Measurements from ENCODE around the gene HTATSF1. TPM values are rescaled to one million over a fixed set of nuclear protein-coding genes. Genes with fewer than 3 reads are reported as not detected.

HTATSF1 gene
- total RNA-seq, 6 donors from 2014 or later = 22.8 to 56.4 (median 27.0) TPM

DNA sequence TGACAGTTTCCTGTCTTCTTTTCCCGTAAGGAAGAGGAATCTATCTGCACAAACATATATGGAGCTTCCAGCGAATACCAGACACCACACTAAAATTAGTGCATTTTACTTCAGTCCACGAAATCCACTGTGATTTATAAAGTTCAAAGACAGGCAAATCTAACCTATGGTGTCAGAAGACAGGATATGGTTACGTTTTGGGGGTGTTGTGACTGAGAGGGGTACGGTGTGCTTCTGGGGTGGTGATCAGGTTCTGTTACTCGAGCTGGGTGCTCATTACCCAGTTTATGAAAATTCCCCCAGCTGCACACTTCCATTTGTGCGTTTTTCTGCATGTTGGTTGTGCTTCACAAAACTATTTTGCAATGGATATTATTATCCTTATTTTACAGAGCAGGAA, 44.9 kb downstream of the HTATSF1 start:
- no peaks in the 10 kb centered on the region for H3K9me3 ChIP-seq
- no peak overlapping the region for H3K4me3 ChIP-seq
- 65 to 71% methylated on average over 4 to 7 of the region's 7 CpGs for WGBS, 2 donors
- no peaks in the 10 kb centered on the region for H3K4me1 ChIP-seq
- no peaks in the 10 kb centered on the region for H3K27me3 ChIP-seq
- H3K36me3 ChIP-seq = no peaks in the 10 kb centered on the region
- H3K27ac ChIP-seq = no peak overlapping the region
- DNase-seq = no peak
- ATAC-seq (ENCODE audit: low FRiP score in 2 of 2) = no peak
- no peak for TF ChIP-seq POLR2AphosphoS5 (IDR thresholded peaks at IDR 0.05)
- TF ChIP-seq CTCF (IDR thresholded peaks at IDR 0.05) = no peak

DNA sequence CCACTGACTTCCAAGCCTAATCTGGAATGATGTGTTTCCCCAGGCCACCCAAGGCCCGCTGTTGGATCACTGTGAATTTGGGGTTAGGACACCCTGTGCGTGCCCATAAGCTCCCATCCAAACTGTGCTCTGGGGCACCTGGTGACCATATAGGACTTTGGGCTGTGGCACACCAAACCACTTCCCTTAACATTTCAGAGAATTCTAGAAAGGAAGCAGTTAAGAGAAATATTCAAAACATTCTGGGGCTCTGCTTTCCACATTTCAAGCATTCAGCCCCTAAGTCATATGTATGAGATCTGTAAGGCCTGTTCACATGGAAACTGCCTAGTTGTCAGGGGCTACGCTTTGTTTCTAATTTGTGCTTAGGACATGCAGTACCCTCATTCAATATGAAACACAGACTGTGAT, 49.0 kb downstream of the HTATSF1 start:
- H3K27me3 ChIP-seq = no peaks in the 10 kb centered on the region
- no peak for ATAC-seq (ENCODE audit: low FRiP score in 2 of 2)
- DNase-seq = no peak
- no peak overlapping the region for H3K27ac ChIP-seq
- H3K36me3 ChIP-seq = no peaks in the 10 kb centered on the region
- no peaks in the 10 kb centered on the region for H3K4me1 ChIP-seq
- 88 to 100% methylated on average over 1 to 3 of the region's 3 CpGs for WGBS, 2 donors
- TF ChIP-seq EP300 (IDR thresholded peaks at IDR 0.05) = no peak
- no peak for TF ChIP-seq POLR2AphosphoS5 (IDR thresholded peaks at IDR 0.05)
- TF ChIP-seq POLR2A (IDR thresholded peaks at IDR 0.05) = no peak
- no peak for TF ChIP-seq CTCF (IDR thresholded peaks at IDR 0.05)
- no peak overlapping the region for H3K4me3 ChIP-seq
- H3K9me3 ChIP-seq = no peaks in the 10 kb centered on the region

- TF ChIP-seq CTCF (IDR thresholded peaks at IDR 0.05) = no peak
- TF ChIP-seq POLR2AphosphoS5 (IDR thresholded peaks at IDR 0.05) = no peak
- TF ChIP-seq POLR2A (IDR thresholded peaks at IDR 0.05) = no peak
- TF ChIP-seq EP300 (IDR thresholded peaks at IDR 0.05) = no peak
- Histone ChIP-seq H3K36me3 (no peaks in the 10 kb centered on the region), H3K4me1 (no peaks in the 10 kb centered on the region), H3K27me3 (no peaks in the 10 kb centered on the region), H3K4me3 (no peak overlapping the region), H3K27ac (no peak overlapping the region), H3K9me3 (no peaks in the 10 kb centered on the region)
- ATAC-seq (ENCODE audit: low FRiP score in 2 of 2) = no peak
- DNase-seq = no peak
- 79% methylated on average over 5 of the region's 5 CpGs; no CpG with 5 or more reads in 1 of the 2 donors for WGBS, 2 donors
These were observed 51.8 kb downstream of the HTATSF1 start for GRCh38 chrX:136549226-136549625.

GRCh38 chrX:136551410-136551809, 54.0 kb downstream of the HTATSF1 start:
- Histone ChIP-seq H3K27ac (no peak overlapping the region), H3K4me3 (no peak overlapping the region), H3K9me3 (no peaks in the 10 kb centered on the region), H3K27me3 (no peaks in the 10 kb centered on the region), H3K36me3 (no peaks in the 10 kb centered on the region), H3K4me1 (no peaks in the 10 kb centered on the region)
- WGBS, 2 donors = 76 to 88% methylated on average over 1 of the region's 1 CpG
- no peak for TF ChIP-seq POLR2AphosphoS5 (IDR thresholded peaks at IDR 0.05)
- no peak for TF ChIP-seq EP300 (IDR thresholded peaks at IDR 0.05)
- TF ChIP-seq CTCF (IDR thresholded peaks at IDR 0.05) = no peak
- no peak for TF ChIP-seq POLR2A (IDR thresholded peaks at IDR 0.05)
- ATAC-seq (ENCODE audit: low FRiP score in 2 of 2) (no peak), DNase-seq (no peak)

DNA sequence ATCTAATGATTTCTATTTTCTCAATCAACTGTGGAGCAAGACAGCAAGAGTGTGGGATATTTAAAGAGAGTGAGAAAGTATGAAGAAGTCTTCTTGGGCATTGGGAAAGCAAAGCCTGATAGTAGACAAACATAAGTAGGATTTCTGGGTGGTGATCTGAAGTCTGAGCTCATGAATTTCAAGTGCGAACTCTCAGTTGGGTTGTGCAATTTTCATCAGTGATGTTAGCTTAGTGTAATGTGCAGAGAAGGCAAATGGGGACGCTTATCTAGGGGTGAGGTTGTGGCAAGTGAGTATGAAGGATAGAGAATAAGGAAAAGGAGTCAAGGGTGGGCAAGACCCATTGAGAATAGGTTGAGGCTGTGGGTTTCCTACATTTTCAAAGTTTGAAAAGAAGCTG, 58.3 kb downstream of the HTATSF1 start:
- 41 to 72% methylated on average over 2 of the region's 2 CpGs for WGBS, 2 donors
- H3K27ac ChIP-seq = no peak overlapping the region
- H3K4me3 ChIP-seq = no peak overlapping the region
- DNase-seq (no peak), ATAC-seq (ENCODE audit: low FRiP score in 2 of 2) (peak in 1 of 2 donors; percentile 54)
- no peak for TF ChIP-seq CTCF (IDR thresholded peaks at IDR 0.05)
- TF ChIP-seq POLR2A (IDR thresholded peaks at IDR 0.05) = no peak
- no peak for TF ChIP-seq POLR2AphosphoS5 (IDR thresholded peaks at IDR 0.05)
- TF ChIP-seq EP300 (IDR thresholded peaks at IDR 0.05) = no peak
- no peaks in the 10 kb centered on the region for H3K27me3 ChIP-seq
- no peaks in the 10 kb centered on the region for H3K36me3 ChIP-seq
- H3K4me1 ChIP-seq = no peaks in the 10 kb centered on the region
- no peaks in the 10 kb centered on the region for H3K9me3 ChIP-seq

Data from upper lobe of left lung (tissue), 6 donors.